Thymus (tissue), 14 donors: ENCODE measurements around the gene C1QL2. TPM values are rescaled to one million over a fixed set of nuclear protein-coding genes. Genes with fewer than 3 reads are reported as not detected.

ENCODE experiments used
- DNase-seq, 9 donors: peaks; one replicate each; pipeline ENCODE4 v3.0.0-alpha.2; 2013; ENCODE audit warnings: low spot score in 9 of 9, low read depth in 6 of 9, missing footprints in 1 of 9
- H3K27ac ChIP-seq, 2 donors: one replicate each; pipeline ENCODE4 v1.5.1; 2013; ENCODE audit warnings: control low read depth in 1 of 2, low read depth in 1 of 2, low read length in 1 of 2, mild to moderate bottlenecking in 1 of 2, moderate library complexity in 1 of 2
- H3K27me3 ChIP-seq, 2 donors: one replicate each; pipeline ENCODE4 v1.5.1; 2013; ENCODE audit warnings: low read length in 1 of 2; ENCODE audit not compliant: control insufficient read depth in 2 of 2, insufficient read depth in 1 of 2
- H3K36me3 ChIP-seq, 2 donors: one replicate each; pipeline ENCODE4 v1.5.1; 2013; ENCODE audit warnings: low read length in 1 of 2, mild to moderate bottlenecking in 1 of 2, moderate library complexity in 1 of 2; ENCODE audit not compliant: control insufficient read depth in 2 of 2, insufficient read depth in 2 of 2
- H3K4me1 ChIP-seq, 2 donors: one replicate each; pipeline ENCODE4 v1.5.1; 2013; ENCODE audit warnings: low read length in 2 of 2; ENCODE audit not compliant: control insufficient read depth in 2 of 2, insufficient read depth in 2 of 2
- H3K4me3 ChIP-seq, 2 donors: one replicate each; pipeline ENCODE4 v1.5.1; 2013; ENCODE audit warnings: low read length in 2 of 2, control low read depth in 1 of 2, mild to moderate bottlenecking in 1 of 2
- H3K9me3 ChIP-seq, 2 donors: one replicate each; pipeline ENCODE4 v1.5.1; 2013; ENCODE audit warnings: low read length in 1 of 2, mild to moderate bottlenecking in 1 of 2; ENCODE audit not compliant: control insufficient read depth in 2 of 2, insufficient read depth in 1 of 2
- WGBS: extraction: QIAGEN DNeasy Blood & Tissue Kit; methylation state at CpG from one replicate; pipeline ENCODE4 v1.1.7; 2013; 5-methylcytosine and 5-hydroxymethylcytosine counted together
- long read RNA-seq, 10 donors: transcript quantifications; one replicate each; lab custom pipeline, GENCODE V29; 2026
- polyA plus RNA-seq: library from polyadenylated mRNA; stranded (reverse); fragments of 200-250 nt; gene quantifications from one replicate; pipeline ENCODE4 v1.2.3, GENCODE V29; 2013
- total RNA-seq: library from RNA; stranded (reverse); fragments of 120-200 nt; gene quantifications from one replicate; pipeline ENCODE4 v1.2.4, GENCODE V29; 2013
- donor health status: healthy.

C1QL2 gene
- total RNA-seq (0.05 TPM), polyA plus RNA-seq (0.89 TPM)
- long read RNA-seq, donor 1: 0 reads
- long read RNA-seq, donor 2, partial matches to known transcripts: 0 of 1 reads
- long read RNA-seq, donor 2, other reads (novel, unspliced or antisense): 0 of 1 reads
- long read RNA-seq, donor 3: 0 reads
- long read RNA-seq, donor 4: 0 reads
- long read RNA-seq, donor 5: 0 reads
- long read RNA-seq, donor 6: 0 reads
- long read RNA-seq, donor 7: 0 reads
- long read RNA-seq, donor 8: 0 reads
- long read RNA-seq, donor 9: 0 reads
- long read RNA-seq, donor 10: 0 reads

- Histone ChIP-seq H3K27ac (no peak within 1 kb of the TSS), H3K4me3 (no peak within 1 kb of the TSS), H3K27me3 (peaks cover 52 to 74% of the 10 kb centered on the region in 2 donors), H3K9me3 (no peaks in the 10 kb centered on the region), H3K4me1 (no peaks in the 10 kb centered on the region), H3K36me3 (no peaks in the 10 kb centered on the region)
- WGBS: 5% methylated on average over 71 of the region's 71 CpGs
- DNase-seq: no peak
These were observed at the start of gene C1QL2 for GRCh38 chr2:119158563-119159347. C1QL2 (minus strand) TSS chr2:119158751; CDS start chr2:119158269, 482 bp downstream.

GRCh38 chr2:119207447-119207846 is 48.9 kb upstream of the C1QL2 start:
- peaks cover 0 to 5% of the 10 kb centered on the region in 2 donors for H3K27me3 ChIP-seq
- no peak for DNase-seq
- no peaks in the 10 kb centered on the region for H3K4me1 ChIP-seq
- no peak overlapping the region for H3K27ac ChIP-seq
- no peak overlapping the region for H3K4me3 ChIP-seq
- H3K36me3 ChIP-seq: no peaks in the 10 kb centered on the region
- 75% methylated on average over 2 of the region's 2 CpGs for WGBS
- H3K9me3 ChIP-seq: no peaks in the 10 kb centered on the region

DNA sequence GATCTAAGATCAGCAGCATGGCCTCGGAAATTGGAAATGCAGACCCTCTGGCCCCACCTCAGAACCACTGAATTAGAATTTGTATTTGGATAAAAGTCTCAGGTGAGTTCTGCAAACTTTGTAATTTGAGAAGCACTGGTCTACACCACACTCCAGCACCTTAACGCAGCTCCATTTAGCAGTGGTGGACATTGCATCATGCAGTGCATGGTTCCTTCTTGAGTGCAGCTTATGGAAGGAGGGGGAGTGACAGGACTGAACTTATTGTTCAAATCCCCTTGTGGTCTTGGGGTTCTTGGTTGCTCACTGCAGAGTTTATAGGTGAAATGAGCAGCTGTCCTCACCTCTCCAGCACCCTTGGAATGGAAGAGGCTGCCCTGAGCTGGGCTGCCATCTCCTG is 47.6 kb upstream of the C1QL2 start:
- Histone ChIP-seq H3K9me3 (no peaks in the 10 kb centered on the region), H3K36me3 (no peaks in the 10 kb centered on the region), H3K27me3 (peaks cover 0 to 5% of the 10 kb centered on the region in 2 donors), H3K4me3 (no peak overlapping the region), H3K4me1 (no peaks in the 10 kb centered on the region), H3K27ac (no peak overlapping the region)
- WGBS: over 99% methylated on average over 2 of the region's 2 CpGs
- DNase-seq: no peak

- 90% methylated on average over 13 of the region's 13 CpGs for WGBS
These were observed 46.6 kb upstream of the C1QL2 start for GRCh38 chr2:119205001-119205706.

GRCh38 chr2:119204525-119204924 is 46.0 kb upstream of the C1QL2 start:
- H3K4me1 ChIP-seq: no peaks in the 10 kb centered on the region
- no peaks in the 10 kb centered on the region for H3K9me3 ChIP-seq
- no peaks in the 10 kb centered on the region for H3K36me3 ChIP-seq
- peaks cover 0 to 2% of the 10 kb centered on the region in 2 donors for H3K27me3 ChIP-seq
- no peak overlapping the region for H3K27ac ChIP-seq
- no peak for DNase-seq
- no peak overlapping the region for H3K4me3 ChIP-seq
- WGBS: 88% methylated on average over 6 of the region's 6 CpGs

More at GRCh38 chr2:119205001-119205706, 46.6 kb upstream of the C1QL2 start:
- Histone ChIP-seq H3K4me1 (no peaks in the 10 kb centered on the region), H3K4me3 (no peak overlapping the region), H3K36me3 (no peaks in the 10 kb centered on the region), H3K9me3 (no peaks in the 10 kb centered on the region), H3K27ac (no peak overlapping the region), H3K27me3 (peaks cover 0 to 2% of the 10 kb centered on the region in 2 donors)
- no peak for DNase-seq

GRCh38 chr2:119202610-119203310 is 44.2 kb upstream of the C1QL2 start:
- H3K36me3 ChIP-seq: no peaks in the 10 kb centered on the region
- peaks cover 0 to 4% of the 10 kb centered on the region in 2 donors for H3K27me3 ChIP-seq
- DNase-seq: no peak
- H3K4me3 ChIP-seq: no peak overlapping the region
- no peaks in the 10 kb centered on the region for H3K9me3 ChIP-seq
- H3K4me1 ChIP-seq: no peaks in the 10 kb centered on the region
- no peak overlapping the region for H3K27ac ChIP-seq
- 93% methylated on average over 1 of the region's 1 CpG for WGBS

DNA sequence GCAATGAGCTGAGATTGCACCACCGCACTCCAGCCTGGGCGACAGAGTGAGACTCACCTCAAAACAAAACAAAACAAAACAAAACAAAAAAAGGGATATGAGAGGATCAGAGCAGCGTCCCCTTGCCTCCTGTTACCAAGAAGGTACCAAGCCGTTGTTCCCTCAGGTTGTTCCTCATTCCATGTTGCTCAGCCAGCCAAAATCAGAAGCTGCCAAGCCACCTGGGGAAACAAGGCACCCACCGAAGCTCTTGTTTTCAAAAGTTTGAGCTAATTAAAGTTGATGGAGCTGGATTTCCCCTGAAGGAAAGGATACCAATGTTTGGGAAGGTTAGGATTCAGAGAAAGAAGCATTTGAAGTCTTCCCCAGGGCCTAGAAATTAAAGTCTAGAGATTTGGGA is 43.3 kb upstream of the C1QL2 start:
- H3K4me1 ChIP-seq: no peaks in the 10 kb centered on the region
- H3K9me3 ChIP-seq: no peaks in the 10 kb centered on the region
- WGBS: 95% methylated on average over 5 of the region's 5 CpGs
- no peak overlapping the region for H3K27ac ChIP-seq
- no peaks in the 10 kb centered on the region for H3K36me3 ChIP-seq
- peaks cover 0 to 4% of the 10 kb centered on the region in 2 donors for H3K27me3 ChIP-seq
- DNase-seq: no peak
- no peak overlapping the region for H3K4me3 ChIP-seq

- H3K36me3 ChIP-seq: no peaks in the 10 kb centered on the region
- 89% methylated on average over 7 of the region's 7 CpGs for WGBS
- H3K4me1 ChIP-seq: no peaks in the 10 kb centered on the region
- no peak overlapping the region for H3K4me3 ChIP-seq
- no peaks in the 10 kb centered on the region for H3K9me3 ChIP-seq
- DNase-seq: no peak
- H3K27ac ChIP-seq: no peak overlapping the region
- H3K27me3 ChIP-seq: peaks cover 0 to 7% of the 10 kb centered on the region in 2 donors
These were observed 39.8 kb upstream of the C1QL2 start for GRCh38 chr2:119198240-119198840.
